HG03175 (cell line): Measurements from ENCODE around the gene EPB41.
"Not testable (repeated sequence)": the region's sequence is repeated elsewhere in the genome, so short reads cannot be mapped to it uniquely, and the experiment has no call there.

Source experiments
- ATAC-seq: cut with Tn5 transposase; IDR thresholded peaks from one replicate; pipeline ENCODE4 v1.9.1; 2021; ENCODE audit warnings: mild to moderate bottlenecking, moderate library complexity; ENCODE audit not compliant: unreplicated experiment

EPB41 gene

DNA sequence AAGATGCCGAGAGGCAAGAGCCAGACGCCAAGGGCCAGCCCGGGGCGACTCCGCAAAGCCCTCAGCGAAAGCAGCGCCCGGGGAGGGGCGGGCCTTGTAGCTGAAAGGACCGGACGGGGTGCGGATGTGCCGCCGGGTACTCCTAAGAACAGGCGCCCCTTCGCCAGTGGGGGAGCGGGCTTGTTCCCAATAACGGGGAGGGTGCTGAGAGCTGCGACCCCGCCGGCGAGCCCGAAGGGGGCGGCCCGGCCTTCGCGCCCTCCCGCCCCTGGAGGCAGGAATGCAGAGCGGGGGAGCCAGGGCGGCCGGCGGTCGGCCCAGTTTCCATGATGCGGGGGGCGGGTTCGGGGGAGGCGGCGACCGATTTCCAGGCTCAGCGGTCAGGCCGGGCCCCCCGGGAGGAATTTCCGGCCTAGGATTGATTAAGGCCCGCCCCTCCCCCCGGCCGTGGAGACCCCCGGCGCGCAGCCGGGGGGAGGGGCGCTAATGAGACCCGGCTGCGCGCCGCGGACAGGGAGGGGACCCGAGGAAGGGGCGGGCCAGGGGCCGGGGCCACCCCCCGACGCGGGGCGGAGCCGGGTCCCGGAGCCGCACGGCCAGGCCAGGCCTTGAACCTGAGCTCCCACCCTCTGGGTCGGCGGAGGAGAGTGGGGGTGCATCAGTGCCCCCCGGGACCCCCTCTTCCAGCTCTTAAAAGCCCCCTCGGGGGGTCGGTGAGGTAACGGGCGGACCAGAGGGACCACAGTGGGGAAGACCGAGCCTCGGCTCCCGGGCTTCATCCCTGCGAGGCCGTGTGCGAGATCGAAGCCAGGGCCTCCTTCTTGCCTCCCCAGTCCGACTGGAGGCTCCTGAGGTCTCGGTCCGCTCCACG, 210.2 kb downstream of the EPB41 start:
- no peak for ATAC-seq

- ATAC-seq = no peak
Observed at GRCh38 chr1:29125237-29125641, 210.9 kb downstream of the EPB41 start.

GRCh38 chr1:29125788-29126187, 211.4 kb downstream of the EPB41 start:
- no peak for ATAC-seq

DNA sequence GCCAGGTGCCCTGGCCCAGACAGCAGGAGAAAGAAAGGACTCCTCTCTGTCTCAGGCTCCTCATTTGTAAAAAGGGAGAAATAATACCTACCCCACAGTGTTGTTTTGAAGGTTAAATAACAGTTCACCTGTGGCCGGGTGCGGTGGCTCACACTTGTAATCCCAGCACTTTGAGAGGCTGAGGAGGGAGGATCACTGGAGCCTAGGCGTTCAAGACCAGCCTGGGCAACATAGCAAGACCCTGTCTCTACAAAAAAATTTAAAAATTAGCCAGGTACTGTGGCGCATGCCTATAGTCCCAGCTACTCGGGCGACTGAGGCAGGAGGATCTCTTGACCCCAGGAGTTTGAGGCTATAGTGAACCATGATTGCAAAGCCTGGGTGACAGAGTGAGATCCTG, 211.8 kb downstream of the EPB41 start:
- ATAC-seq = no peak

DNA sequence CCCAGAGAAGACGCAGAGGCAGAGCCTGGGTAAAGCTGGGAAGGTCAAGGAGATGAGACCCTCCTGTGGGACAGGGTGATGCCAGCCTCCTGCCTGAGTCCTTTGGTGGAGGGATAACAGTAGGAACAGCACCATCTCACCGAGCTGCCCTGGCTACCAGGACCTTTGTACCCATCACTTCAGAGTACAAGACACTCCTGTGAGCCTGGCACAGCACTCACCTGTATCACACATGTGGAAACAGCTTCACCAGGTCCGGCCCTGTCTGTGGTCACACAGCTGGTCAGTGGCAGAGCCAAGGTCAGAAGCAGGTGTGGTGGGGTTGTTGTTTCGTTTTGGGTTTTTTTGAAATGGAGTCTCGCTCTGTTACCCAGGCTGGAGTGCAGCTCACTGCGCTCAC, 214.4 kb downstream of the EPB41 start:
- no peak for ATAC-seq

GRCh38 chr1:29129916-29130315, 215.5 kb downstream of the EPB41 start:
- no peak for ATAC-seq

- not testable (repeated sequence) for ATAC-seq
Observed at GRCh38 chr1:29131056-29131455, 216.7 kb downstream of the EPB41 start.

- no peak for ATAC-seq
Observed at GRCh38 chr1:29133861-29134694, 219.7 kb downstream of the EPB41 start.

- ATAC-seq = no peak
Observed at GRCh38 chr1:29134695-29135028, 220.3 kb downstream of the EPB41 start.

- ATAC-seq = no peak
Observed at GRCh38 chr1:29136391-29136915, 222.1 kb downstream of the EPB41 start.

DNA sequence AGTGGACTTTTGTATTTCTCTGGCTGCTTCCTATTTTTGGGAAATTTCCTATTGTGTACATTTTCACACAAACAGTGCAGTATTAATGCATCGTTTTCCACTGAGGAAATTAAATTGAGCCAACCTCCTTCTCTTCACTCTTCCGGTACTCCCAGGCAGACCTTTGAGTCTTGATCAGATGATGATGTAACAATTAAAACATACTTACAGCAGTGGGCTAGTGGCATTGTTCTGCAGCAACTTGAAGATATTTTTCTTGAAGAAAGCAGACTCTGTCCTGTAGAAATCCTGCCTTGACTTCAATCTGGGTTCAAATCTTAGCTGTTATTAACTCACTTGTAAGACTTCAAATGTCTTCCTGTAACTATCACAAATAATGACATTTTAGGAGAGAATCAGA, 228.3 kb downstream of the EPB41 start:
- ATAC-seq = no peak

- ATAC-seq = no peak
Observed at GRCh38 chr1:29144178-29144577, 229.8 kb downstream of the EPB41 start.

- ATAC-seq = no peak
Observed at GRCh38 chr1:29145739-29146437, 231.5 kb downstream of the EPB41 start.

- ATAC-seq = no peak
Observed at GRCh38 chr1:29148656-29149491, 234.5 kb downstream of the EPB41 start.

DNA sequence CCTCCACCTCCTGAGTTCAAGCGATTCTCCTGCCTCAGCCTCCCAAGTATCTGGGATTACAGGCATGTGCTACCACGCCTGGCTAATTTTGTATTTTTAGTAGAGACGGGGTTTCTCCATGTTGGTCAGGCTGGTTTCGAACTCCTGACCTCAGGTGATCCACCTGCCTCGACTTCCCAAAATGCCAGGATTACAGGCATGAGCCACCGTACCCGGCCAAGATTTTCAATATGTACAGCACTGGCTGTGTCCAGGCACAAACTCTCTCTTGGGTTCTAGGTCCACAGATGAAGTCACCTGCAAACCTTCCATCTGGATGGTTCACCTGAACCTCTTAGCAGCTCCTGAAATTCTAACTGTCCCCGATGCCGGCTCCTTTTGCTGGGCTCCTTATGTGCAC, 236.0 kb downstream of the EPB41 start:
- not testable (repeated sequence) for ATAC-seq

DNA sequence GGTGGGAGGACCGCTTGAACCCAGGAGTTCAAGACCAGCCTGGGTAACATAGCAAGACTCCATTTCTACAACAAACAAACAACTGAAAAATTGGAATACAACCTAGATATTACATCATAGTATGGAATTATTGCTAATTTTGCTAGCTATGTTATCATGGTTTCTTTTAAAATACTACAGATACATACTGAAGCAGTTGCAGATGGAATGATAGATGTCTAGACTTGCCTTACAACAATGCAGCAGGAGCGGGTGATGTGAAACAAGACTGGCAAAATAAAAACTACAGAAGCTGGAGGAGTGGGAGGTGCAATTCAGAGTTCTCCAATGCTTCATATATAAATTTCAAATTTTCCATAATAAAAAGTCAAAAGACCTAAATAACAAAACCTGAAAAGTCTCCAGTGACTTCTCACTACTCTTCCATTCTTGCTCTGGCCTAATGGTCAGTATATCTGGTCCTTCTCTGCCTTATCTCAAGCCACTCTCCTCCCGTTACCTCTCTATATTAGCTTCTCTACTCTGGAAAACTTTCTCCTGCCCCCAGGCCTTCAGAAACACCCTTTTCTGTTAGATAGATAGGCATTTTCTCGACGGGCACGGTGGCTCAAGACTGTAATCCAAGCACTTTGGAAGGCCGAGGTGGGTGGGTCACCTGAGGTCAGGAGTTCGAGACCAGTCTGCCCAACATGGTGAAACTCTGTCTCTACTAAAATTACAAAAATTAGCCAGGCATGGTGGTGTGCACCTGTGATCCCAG, 237.9 kb downstream of the EPB41 start:
- ATAC-seq = no peak

- ATAC-seq = no peak
Observed at GRCh38 chr1:29156543-29157268, 242.3 kb downstream of the EPB41 start.

DNA sequence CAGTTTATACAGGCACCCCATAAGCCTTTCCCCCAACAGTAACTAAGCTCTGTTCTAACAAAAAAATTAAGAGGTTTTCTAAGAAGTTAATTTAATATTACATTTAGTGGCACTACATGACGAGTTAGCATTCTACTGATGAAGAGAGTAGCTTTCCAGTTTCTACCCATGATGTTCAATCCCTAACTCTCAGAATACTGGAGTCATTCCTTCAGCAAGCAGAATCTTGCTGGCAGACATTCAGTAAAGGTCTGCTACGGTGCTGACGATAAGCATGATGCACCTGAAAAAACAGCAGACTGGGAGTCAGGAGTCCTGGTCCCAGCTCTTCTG, 242.9 kb downstream of the EPB41 start:
- ATAC-seq = no peak

DNA sequence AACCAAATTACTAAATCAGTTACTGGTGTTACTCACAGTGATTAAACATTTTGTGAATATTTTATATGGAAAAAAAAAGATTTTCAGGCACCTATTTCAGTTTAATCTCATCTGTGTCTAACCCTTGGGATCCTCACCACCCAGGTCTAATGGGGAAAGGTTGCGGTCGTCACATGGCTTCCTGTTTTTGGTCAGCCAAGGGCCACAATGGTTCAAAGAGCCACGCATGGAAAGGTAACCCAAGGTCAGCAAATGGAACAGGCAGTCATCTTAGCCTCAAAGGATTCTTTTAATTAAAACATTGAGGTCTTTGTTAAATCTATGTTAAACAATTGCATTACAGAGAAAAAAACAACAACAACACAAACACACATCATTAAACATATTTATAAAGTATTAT, 245.4 kb downstream of the EPB41 start:
- ATAC-seq = no peak
